Measurements from ENCODE around the gene CXCL17. TPM values are rescaled to one million over a fixed set of nuclear protein-coding genes. Genes with fewer than 3 reads are reported as not detected.
A peak's percentile ranks its signal among the peaks of the same experiment; 100 is the strongest.
"Not testable (repeated sequence)": the region's sequence is repeated elsewhere in the genome, so short reads cannot be mapped to it uniquely, and the experiment has no call there.

The CXCL17 gene
- total RNA-seq, 4 donors from 2014 or later, result not detected

DNA sequence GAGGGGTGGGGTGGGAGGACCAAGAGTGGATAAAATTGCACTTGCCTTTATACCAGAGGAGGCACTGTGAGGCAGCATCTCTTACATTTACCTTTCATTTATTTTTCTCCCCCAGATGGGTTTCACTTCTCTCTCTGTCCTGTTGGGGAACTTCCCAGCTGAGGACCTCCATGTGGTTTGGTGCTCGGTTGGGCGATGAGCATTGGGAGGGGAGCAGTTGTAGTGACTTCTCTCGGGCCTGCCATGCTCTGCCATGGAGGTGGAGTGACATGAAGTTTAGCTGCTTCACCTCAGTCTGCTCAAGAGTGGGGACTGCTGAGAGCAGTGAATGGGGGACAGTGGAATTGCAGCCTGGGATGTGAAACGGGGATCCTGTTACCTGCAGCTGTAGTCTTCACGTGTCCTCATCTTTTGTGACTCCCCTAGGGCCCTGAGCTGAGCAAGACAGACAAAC is 23.1 kb upstream of the CXCL17 start:
- Histone ChIP-seq H3K9me3 (no peaks in the 10 kb centered on the region), H3K27me3 (no peaks in the 10 kb centered on the region), H3K4me3 (no peak overlapping the region), H3K36me3 (no peaks in the 10 kb centered on the region), H3K27ac (peak overlapping the region in 1 of 2 donors; percentile 58), H3K4me1 (no peaks in the 10 kb centered on the region)
- intact Hi-C loops (cut with DNase I; ENCODE audit: low total_unique reads), result no loop called here
- no peak for TF ChIP-seq CTCF (IDR thresholded peaks at IDR 0.05)
- no peak for TF ChIP-seq POLR2A (IDR thresholded peaks at IDR 0.05)
- no peak for DNase-seq

DNA sequence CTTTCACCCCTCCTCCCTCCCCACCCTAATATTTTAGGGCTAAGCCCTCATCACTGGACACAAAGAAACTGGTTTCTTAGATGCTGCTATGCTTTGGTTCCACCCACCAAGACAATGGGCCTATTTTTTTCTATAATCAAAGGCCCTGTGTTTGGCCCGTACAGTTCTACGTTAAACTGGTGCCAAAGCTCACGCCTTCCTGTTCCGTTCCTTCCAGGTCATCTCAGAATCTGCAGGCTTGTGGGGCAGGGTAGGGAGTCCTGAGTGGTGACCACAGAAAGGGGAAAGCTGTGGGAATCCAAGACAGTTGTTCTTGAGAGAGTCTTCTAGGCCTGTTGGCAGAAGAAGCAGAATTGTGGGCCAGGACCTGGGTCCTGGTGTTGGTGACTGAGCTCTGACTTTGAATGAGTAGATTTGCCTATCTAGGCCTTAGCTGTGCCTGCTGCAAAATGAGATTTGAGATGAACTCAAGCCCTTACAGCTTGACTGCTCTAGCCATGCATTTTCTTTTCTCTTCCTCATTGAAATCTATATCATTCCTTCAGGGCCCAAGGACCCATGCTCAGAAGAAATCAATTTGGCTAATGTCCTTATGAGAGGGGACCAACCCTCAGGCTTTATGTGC is 19.1 kb upstream of the CXCL17 start:
- H3K27me3 ChIP-seq, result no peaks in the 10 kb centered on the region
- DNase-seq, result no peak
- intact Hi-C loops (cut with DNase I; ENCODE audit: low total_unique reads), result no loop called here
- H3K9me3 ChIP-seq, result no peaks in the 10 kb centered on the region
- no peaks in the 10 kb centered on the region for H3K36me3 ChIP-seq
- no peak for TF ChIP-seq POLR2A (IDR thresholded peaks at IDR 0.05)
- no peak for TF ChIP-seq CTCF (IDR thresholded peaks at IDR 0.05)
- peak overlapping the region in 1 of 2 donors; percentile 6 for H3K27ac ChIP-seq
- H3K4me1 ChIP-seq, result no peaks in the 10 kb centered on the region
- no peak overlapping the region for H3K4me3 ChIP-seq

DNA sequence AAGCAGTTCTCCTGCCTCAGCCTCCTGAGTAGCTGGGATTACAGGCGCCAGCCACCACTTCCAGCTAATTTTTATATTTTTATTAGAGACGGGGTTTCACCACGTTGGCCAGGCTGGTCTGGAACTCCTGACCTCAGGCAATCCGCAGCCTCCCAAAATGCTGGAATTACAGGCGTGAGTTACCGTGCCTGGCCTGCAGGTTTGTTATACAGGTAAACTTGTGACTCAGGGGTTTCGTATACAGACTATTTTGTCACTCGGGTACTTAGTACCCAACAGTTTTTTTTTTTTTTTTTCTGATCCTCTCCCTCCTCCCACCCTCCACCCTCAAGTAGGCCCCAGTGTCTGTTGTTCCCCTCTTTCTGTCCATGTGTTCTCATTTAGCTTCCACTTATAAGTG is 18.5 kb upstream of the CXCL17 start:
- H3K9me3 ChIP-seq; DNase-seq; intact Hi-C loops (cut with DNase I; ENCODE audit: low total_unique reads); H3K4me3 ChIP-seq; H3K27me3 ChIP-seq; H3K4me1 ChIP-seq; H3K36me3 ChIP-seq: not testable (repeated sequence)
- peak overlapping the region in 1 of 2 donors; percentile 6 for H3K27ac ChIP-seq

- Histone ChIP-seq H3K36me3 (no peaks in the 10 kb centered on the region), H3K27ac (no peak overlapping the region), H3K4me3 (no peak overlapping the region), H3K27me3 (no peaks in the 10 kb centered on the region), H3K9me3 (no peaks in the 10 kb centered on the region), H3K4me1 (no peaks in the 10 kb centered on the region)
- TF ChIP-seq POLR2A (IDR thresholded peaks at IDR 0.05) (no peak), CTCF (IDR thresholded peaks at IDR 0.05) (no peak)
- DNase-seq, result no peak
- intact Hi-C loops (cut with DNase I; ENCODE audit: low total_unique reads), result no loop called here
Measured at GRCh38 chr19:42459926-42460325, 17.2 kb upstream of the CXCL17 start.

DNA sequence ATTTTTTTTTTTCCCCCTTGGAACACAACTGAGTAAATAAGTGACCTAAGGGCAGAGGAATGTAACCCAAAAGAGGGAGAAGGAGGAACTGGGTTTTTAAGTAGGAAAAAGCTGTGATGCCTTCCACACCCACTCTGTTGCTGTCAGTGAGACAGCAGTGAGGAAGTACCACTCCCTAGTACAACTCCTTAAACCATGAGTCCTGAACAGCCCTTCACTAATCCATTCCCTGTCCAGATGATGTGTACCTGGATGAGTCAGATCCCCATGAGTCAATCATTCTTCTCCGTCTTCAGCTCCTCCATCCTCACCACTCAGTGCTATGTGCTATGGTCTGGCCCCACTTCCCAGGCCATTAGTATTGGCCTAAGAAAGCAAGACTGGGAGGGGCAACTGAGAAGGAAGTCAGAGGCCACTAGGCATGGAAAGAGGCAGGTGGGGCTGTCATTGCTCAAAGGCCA is 12.9 kb upstream of the CXCL17 start:
- H3K27ac ChIP-seq, result no peak overlapping the region
- H3K4me3 ChIP-seq, result no peak overlapping the region
- no peaks in the 10 kb centered on the region for H3K4me1 ChIP-seq
- no peaks in the 10 kb centered on the region for H3K27me3 ChIP-seq
- no peaks in the 10 kb centered on the region for H3K36me3 ChIP-seq
- intact Hi-C loops (cut with DNase I; ENCODE audit: low total_unique reads), result no loop called here
- H3K9me3 ChIP-seq, result no peaks in the 10 kb centered on the region
- TF ChIP-seq CTCF (IDR thresholded peaks at IDR 0.05) (no peak), POLR2A (IDR thresholded peaks at IDR 0.05) (no peak)
- no peak for DNase-seq

DNA sequence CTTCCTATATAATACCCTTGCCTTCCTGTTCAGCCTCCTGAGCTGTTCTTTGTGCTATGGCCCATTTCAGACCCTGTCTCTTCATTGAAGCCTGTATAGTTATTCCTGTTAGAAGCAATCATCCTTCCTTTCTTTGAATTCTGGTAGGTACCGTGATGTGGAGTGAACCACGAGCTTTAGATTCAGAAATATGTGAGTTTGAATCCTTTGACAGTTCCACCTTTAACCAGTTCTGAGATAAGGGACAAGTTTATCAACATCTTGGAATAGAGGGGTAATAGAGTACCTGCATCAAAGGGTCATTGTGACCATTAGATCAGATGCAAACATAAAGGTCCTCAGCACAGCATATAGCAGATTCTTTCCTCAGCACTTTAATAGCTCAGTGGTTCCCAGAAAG is 12.3 kb upstream of the CXCL17 start:
- no peak for DNase-seq
- Histone ChIP-seq H3K4me3 (no peak overlapping the region), H3K27ac (no peak overlapping the region), H3K4me1 (no peaks in the 10 kb centered on the region), H3K36me3 (no peaks in the 10 kb centered on the region), H3K9me3 (no peaks in the 10 kb centered on the region), H3K27me3 (no peaks in the 10 kb centered on the region)
- TF ChIP-seq POLR2A (IDR thresholded peaks at IDR 0.05) (no peak), CTCF (IDR thresholded peaks at IDR 0.05) (no peak)
- intact Hi-C loops (cut with DNase I; ENCODE audit: low total_unique reads), result no loop called here

Measured in uterus (tissue), 4 donors.